Measurements from ENCODE around the gene MAPKAP1. TPM values are rescaled to one million over a fixed set of nuclear protein-coding genes. Genes with fewer than 3 reads are reported as not detected.

The MAPKAP1 gene
- polyA plus RNA-seq, 3 donors, result 39.9 to 57.5 (median 44.1) TPM

DNA sequence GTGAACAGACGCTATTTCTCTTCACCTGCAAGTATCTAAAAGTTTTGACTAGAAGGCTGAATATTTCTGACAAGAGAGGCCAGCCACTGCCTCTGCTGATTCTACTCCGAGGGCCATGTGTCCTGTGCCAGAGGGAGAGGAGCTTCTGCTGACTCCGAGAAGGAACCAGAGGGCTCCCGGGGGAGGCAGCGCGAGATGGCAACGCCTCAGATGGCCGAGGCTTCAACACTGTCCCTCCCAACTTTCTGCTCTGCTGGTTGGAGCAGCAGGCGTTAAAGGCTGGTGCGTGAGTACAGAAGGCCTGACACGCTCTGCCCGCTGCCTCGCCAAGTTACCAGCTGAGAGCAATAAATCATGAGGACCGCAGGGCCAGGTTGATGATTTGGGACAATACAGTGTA is 266.6 kb downstream of the MAPKAP1 start:
- H3K27ac Mint-ChIP-seq, result peak overlapping the region in 1 of 7 donors; percentile 20
- Histone ChIP-seq H3K27ac (ENCODE audit: low read depth in 1 of 2, low read length in 2 of 2) (no peak overlapping the region), H3K4me3 (replicated peaks in 1 of 3; ENCODE audit: low read depth in 2 of 3, low read length in 3 of 3) (no peak overlapping the region), H3K9me3 (replicated peaks in 1 of 2; ENCODE audit: control insufficient read depth in 1 of 2, insufficient read depth in 1 of 2, low read length in 2 of 2) (no peaks in the 10 kb centered on the region), H3K36me3 (replicated peaks in 1 of 2; ENCODE audit: control insufficient read depth in 1 of 2, insufficient read depth in 2 of 2, low read length in 2 of 2) (peaks cover 49 to 78% of the 10 kb centered on the region in 2 donors), H3K79me2 (ENCODE audit: insufficient read depth, low read length) (no peaks in the 10 kb centered on the region), H3K9ac (ENCODE audit: insufficient read depth, low read length, poor library complexity, severe bottlenecking) (no peak overlapping the region), H3K4me2 (replicated peaks; ENCODE audit: extremely low read depth, low read length, poor library complexity, severe bottlenecking) (no peak overlapping the region), H3K4me1 (ENCODE audit: control insufficient read depth in 1 of 2, insufficient read depth in 2 of 2, low read length in 2 of 2) (no peaks in the 10 kb centered on the region), H2AFZ (ENCODE audit: insufficient read depth, low read depth, low read length, poor library complexity, severe bottlenecking) (no peak overlapping the region), H3K27me3 (ENCODE audit: control insufficient read depth in 2 of 2, insufficient read depth in 2 of 2, low read length in 2 of 2) (no peaks in the 10 kb centered on the region), H4K20me1 (ENCODE audit: insufficient read depth, low read length) (no peaks in the 10 kb centered on the region)
- no peak overlapping the region for H3K4me3 Mint-ChIP-seq
- H3K27me3 Mint-ChIP-seq (ENCODE audit: low read depth in 3 of 3), result peaks cover 0 to 2% (median 0%) of the 10 kb centered on the region in 3 donors
- peaks cover 66 to 68% of the 10 kb centered on the region in 2 donors for H3K36me3 Mint-ChIP-seq
- H3K9me3 Mint-ChIP-seq, result no peaks in the 10 kb centered on the region
- H3K4me1 Mint-ChIP-seq, result peaks cover 3% of the 10 kb centered on the region
- intact Hi-C loops (cut with micrococcal nuclease), result no loop called here
- TF ChIP-seq, protein P1, sequence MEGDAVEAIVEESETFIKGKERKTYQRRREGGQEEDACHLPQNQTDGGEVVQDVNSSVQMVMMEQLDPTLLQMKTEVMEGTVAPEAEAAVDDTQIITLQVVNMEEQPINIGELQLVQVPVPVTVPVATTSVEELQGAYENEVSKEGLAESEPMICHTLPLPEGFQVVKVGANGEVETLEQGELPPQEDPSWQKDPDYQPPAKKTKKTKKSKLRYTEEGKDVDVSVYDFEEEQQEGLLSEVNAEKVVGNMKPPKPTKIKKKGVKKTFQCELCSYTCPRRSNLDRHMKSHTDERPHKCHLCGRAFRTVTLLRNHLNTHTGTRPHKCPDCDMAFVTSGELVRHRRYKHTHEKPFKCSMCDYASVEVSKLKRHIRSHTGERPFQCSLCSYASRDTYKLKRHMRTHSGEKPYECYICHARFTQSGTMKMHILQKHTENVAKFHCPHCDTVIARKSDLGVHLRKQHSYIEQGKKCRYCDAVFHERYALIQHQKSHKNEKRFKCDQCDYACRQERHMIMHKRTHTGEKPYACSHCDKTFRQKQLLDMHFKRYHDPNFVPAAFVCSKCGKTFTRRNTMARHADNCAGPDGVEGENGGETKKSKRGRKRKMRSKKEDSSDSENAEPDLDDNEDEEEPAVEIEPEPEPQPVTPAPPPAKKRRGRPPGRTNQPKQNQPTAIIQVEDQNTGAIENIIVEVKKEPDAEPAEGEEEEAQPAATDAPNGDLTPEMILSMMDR (IDR thresholded peaks at IDR 0.05), result no peak
- no peak for DNase-seq
- 92% methylated on average over 4 of the region's 14 CpGs for WGBS (ENCODE audit: insufficient coverage)

DNA sequence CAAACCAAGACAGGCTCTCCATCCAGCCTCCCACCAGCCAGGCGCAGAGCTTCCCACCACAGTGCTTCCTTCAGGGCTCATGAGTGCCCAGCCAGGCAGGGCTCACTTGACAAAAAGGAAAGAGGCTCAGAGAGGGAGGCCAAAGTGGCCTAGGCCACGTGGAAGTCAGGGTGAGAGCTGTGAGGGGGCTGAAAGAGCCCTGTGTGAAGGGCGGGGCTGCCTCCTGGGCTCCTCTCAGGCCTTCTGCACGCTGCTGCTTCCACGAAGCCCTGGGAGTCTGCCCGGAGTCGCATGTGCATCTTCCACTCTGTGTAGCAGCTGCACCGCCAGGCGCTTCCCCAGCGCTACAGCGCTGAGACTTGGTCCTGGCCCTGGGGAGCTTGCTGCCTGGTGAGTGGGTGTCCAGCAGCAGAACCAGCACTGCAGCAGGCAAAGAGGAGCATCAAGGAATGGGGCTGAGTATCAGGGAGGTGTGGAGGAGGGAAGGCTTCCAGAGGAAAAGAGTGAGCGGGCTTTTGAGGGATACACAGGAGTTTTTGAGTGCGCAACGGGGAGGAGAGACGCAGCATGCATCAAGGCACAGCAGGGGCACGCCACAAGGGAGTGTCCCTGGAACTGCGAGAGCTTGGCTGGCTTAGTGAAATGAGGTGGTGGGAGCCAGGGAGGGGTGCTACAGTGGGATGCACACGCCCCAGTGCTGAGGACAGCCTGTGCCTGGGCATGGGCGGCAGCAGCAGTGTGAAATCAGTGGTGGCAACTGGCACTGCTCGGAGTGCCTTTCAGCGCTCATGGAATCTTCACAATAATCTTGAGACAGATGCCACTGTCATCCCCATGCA is 267.4 kb downstream of the MAPKAP1 start:
- Mint-ChIP-seq H3K4me1 (peaks cover 3% of the 10 kb centered on the region), H3K36me3 (peaks cover 62 to 65% of the 10 kb centered on the region in 2 donors), H3K4me3 (no peak overlapping the region), H3K9me3 (no peaks in the 10 kb centered on the region), H3K27ac (no peak overlapping the region), H3K27me3 (ENCODE audit: low read depth in 3 of 3) (no peaks in the 10 kb centered on the region)
- H3K36me3 ChIP-seq (replicated peaks in 1 of 2; ENCODE audit: control insufficient read depth in 1 of 2, insufficient read depth in 2 of 2, low read length in 2 of 2), result peaks cover 49 to 70% of the 10 kb centered on the region in 2 donors
- no peaks in the 10 kb centered on the region for H3K79me2 ChIP-seq (ENCODE audit: insufficient read depth, low read length)
- TF ChIP-seq, protein P1 (IDR thresholded peaks at IDR 0.05), result no peak
- no peaks in the 10 kb centered on the region for H3K27me3 ChIP-seq (ENCODE audit: control insufficient read depth in 2 of 2, insufficient read depth in 2 of 2, low read length in 2 of 2)
- H3K9ac ChIP-seq (ENCODE audit: insufficient read depth, low read length, poor library complexity, severe bottlenecking), result no peak overlapping the region
- no peak overlapping the region for H3K27ac ChIP-seq (ENCODE audit: low read depth in 1 of 2, low read length in 2 of 2)
- H3K4me1 ChIP-seq (ENCODE audit: control insufficient read depth in 1 of 2, insufficient read depth in 2 of 2, low read length in 2 of 2), result no peaks in the 10 kb centered on the region
- 95% methylated on average over 21 of the region's 21 CpGs for WGBS (ENCODE audit: insufficient coverage)
- no peak overlapping the region for H3K4me3 ChIP-seq (replicated peaks in 1 of 3; ENCODE audit: low read depth in 2 of 3, low read length in 3 of 3)
- no peaks in the 10 kb centered on the region for H3K9me3 ChIP-seq (replicated peaks in 1 of 2; ENCODE audit: control insufficient read depth in 1 of 2, insufficient read depth in 1 of 2, low read length in 2 of 2)
- no peak for DNase-seq
- intact Hi-C loops (cut with micrococcal nuclease), result no loop called here
- H2AFZ ChIP-seq (ENCODE audit: insufficient read depth, low read depth, low read length, poor library complexity, severe bottlenecking), result no peak overlapping the region
- no peaks in the 10 kb centered on the region for H4K20me1 ChIP-seq (ENCODE audit: insufficient read depth, low read length)
- H3K4me2 ChIP-seq (replicated peaks; ENCODE audit: extremely low read depth, low read length, poor library complexity, severe bottlenecking), result no peak overlapping the region
